ENCODE measurements around the gene CLCN1. TPM values are rescaled to one million over a fixed set of nuclear protein-coding genes. Genes with fewer than 3 reads are reported as not detected.

Gene CLCN1
- total and polyA plus RNA-seq, 2 of the 4 experiments (the other 2 are of a cell fraction) = not detected

DNA sequence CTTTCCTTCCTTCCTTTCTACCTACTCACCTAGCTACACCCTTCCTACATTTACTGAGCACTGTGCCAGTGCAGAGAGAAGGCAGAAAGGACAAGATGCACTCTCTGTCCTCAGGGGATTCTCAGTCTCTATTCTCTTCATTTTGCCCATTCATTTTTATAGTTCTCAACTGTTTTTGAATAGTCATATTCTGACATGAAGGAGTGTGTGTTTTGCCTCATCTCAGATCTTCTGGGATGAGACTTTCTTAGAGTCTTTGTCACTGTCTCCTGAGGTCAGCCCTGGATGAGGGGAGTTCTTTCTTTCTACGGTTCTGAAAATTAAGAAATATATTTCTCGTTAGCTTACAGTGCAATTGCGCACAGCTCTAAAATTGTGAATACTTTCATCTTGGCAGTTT, 21.3 kb downstream of the CLCN1 start:
- CTCF ChIA-PET = interaction anchor here (1.3 kb wide), 1 partner anchor 13 kb away, joined by 3 read pairs; no protein-coding TSS in a partner anchor

More for the DNA sequence above, 21.3 kb downstream of the CLCN1 start:
- in situ Hi-C loops (cut with MboI; ENCODE audit: low sequenced_read_pairs) (no loop called here), dilution Hi-C loops (cut with HindIII; ENCODE audit: low sequenced_read_pairs, unreplicated experiment) (no loop called here), intact Hi-C loops (cut with micrococcal nuclease) (no loop called here)
- Histone ChIP-seq H3K36me3 (ENCODE audit: control insufficient read depth, insufficient read depth, low read length) (no peaks in the 10 kb centered on the region), H4K20me1 (ENCODE audit: insufficient read depth, low read length) (no peaks in the 10 kb centered on the region), H3K4me2 (ENCODE audit: low read depth, low read length) (no peak overlapping the region), H4K8ac (ENCODE audit: low read depth in 2 of 2, low read length in 2 of 2) (no peak overlapping the region), H3K4ac (ENCODE audit: low read depth, low read length) (no peak overlapping the region), H3K79me1 (ENCODE audit: low read depth in 1 of 2, low read length in 2 of 2) (no peaks in the 10 kb centered on the region), H2AFZ (replicated peaks; ENCODE audit: low read length, poor library complexity) (no peak overlapping the region), H3K23ac (ENCODE audit: low read depth, low read length) (no peak overlapping the region), H3K4me3 (ENCODE audit: insufficient read depth, low read depth, low read length) (no peak overlapping the region), H2BK15ac (ENCODE audit: low read depth, low read length) (no peak overlapping the region), H2BK5ac (ENCODE audit: low read depth, low read length, poor library complexity, severe bottlenecking) (no peak overlapping the region), H3K9ac (ENCODE audit: low read depth, low read length) (no peak overlapping the region), H2BK120ac (ENCODE audit: low read depth, low read length) (no peak overlapping the region), H4K91ac (ENCODE audit: insufficient read depth, low read depth, low read length) (no peak overlapping the region), H3K4me1 (ENCODE audit: control insufficient read depth, insufficient read depth, low read length) (no peaks in the 10 kb centered on the region), H2AK9ac (replicated peaks; ENCODE audit: low read depth, low read length, poor library complexity) (no peak overlapping the region), H3K27me3 (ENCODE audit: control insufficient read depth, insufficient read depth, low read length) (peaks cover 10% of the 10 kb centered on the region), H3K27ac (ENCODE audit: insufficient read depth, low read length) (no peak overlapping the region), H3K9me1 (ENCODE audit: insufficient read depth, low read length) (no peaks in the 10 kb centered on the region), H3K14ac (replicated peaks; ENCODE audit: low read depth, low read length) (no peak overlapping the region), H3K18ac (ENCODE audit: low read depth, low read length) (no peak overlapping the region), H3K9me3 (ENCODE audit: control insufficient read depth, insufficient read depth, low read length) (no peaks in the 10 kb centered on the region), H2AK5ac (ENCODE audit: low read depth, low read length) (no peak overlapping the region), H2BK20ac (ENCODE audit: low read depth, low read length) (no peak overlapping the region), H3K56ac (ENCODE audit: extremely low read depth, insufficient read depth, low read length) (no peak overlapping the region), H4K5ac (ENCODE audit: low read depth, low read length) (no peak overlapping the region)
- no TSS peak for BruUV-seq (replicated peaks)
- ATAC-seq (ENCODE audit: low read depth) (no peak), DNase-seq (no peak)
- POLR2A ChIA-PET (ENCODE audit: unreplicated experiment) = no interaction called here
- WGBS, 2 experiments (ENCODE audit: extremely low coverage in 2 of 2, insufficient read length in 1 of 2) = no CpG with 5 or more reads among the region's 3 CpGs
- TF ChIP-seq MAZ (IDR thresholded peaks at IDR 0.05; ENCODE audit: borderline replicate concordance, low read depth, low read length) (no peak), MXI1 (IDR thresholded peaks at IDR 0.05; ENCODE audit: borderline replicate concordance, low read depth, low read length) (no peak), CEBPB (IDR thresholded peaks at IDR 0.05; ENCODE audit: low read depth, low read length) (no peak), MAFK (IDR thresholded peaks at IDR 0.05; ENCODE audit: low read depth, low read length) (no peak), RAD21 (IDR thresholded peaks at IDR 0.05; ENCODE audit: low read length) (no peak), USF2 (IDR thresholded peaks at IDR 0.05; ENCODE audit: low read depth, low read length) (no peak)
- TF ChIP-seq, protein P1, sequence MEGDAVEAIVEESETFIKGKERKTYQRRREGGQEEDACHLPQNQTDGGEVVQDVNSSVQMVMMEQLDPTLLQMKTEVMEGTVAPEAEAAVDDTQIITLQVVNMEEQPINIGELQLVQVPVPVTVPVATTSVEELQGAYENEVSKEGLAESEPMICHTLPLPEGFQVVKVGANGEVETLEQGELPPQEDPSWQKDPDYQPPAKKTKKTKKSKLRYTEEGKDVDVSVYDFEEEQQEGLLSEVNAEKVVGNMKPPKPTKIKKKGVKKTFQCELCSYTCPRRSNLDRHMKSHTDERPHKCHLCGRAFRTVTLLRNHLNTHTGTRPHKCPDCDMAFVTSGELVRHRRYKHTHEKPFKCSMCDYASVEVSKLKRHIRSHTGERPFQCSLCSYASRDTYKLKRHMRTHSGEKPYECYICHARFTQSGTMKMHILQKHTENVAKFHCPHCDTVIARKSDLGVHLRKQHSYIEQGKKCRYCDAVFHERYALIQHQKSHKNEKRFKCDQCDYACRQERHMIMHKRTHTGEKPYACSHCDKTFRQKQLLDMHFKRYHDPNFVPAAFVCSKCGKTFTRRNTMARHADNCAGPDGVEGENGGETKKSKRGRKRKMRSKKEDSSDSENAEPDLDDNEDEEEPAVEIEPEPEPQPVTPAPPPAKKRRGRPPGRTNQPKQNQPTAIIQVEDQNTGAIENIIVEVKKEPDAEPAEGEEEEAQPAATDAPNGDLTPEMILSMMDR (conservative IDR thresholded peaks at IDR 0.05; ENCODE audit: low read depth, low read length) = no peak

All from IMR-90 (cell line).